ENCODE results near the gene TMEM42. TPM values are rescaled to one million over a fixed set of nuclear protein-coding genes. Genes with fewer than 3 reads are reported as not detected.

The TMEM42 gene
- total RNA-seq, 1 experiment from 2014 or later, result 12.3 TPM

- no peak for DNase-seq
- CTCF ChIA-PET, result no interaction called here
- BruUV-seq (replicated peaks), result no TSS peak
- H3K27ac Mint-ChIP-seq (ENCODE audit: unreplicated experiment), result no peak overlapping the region
- TF ChIP-seq CTCF (IDR thresholded peaks at IDR 0.05; ENCODE audit: unreplicated experiment), result no peak
- intact Hi-C loops (cut with micrococcal nuclease; ENCODE audit: unreplicated experiment), result no loop called here
- no peak overlapping the region for H3K4me3 Mint-ChIP-seq (ENCODE audit: low read depth, unreplicated experiment)
- no peaks in the 10 kb centered on the region for H3K27me3 Mint-ChIP-seq (ENCODE audit: unreplicated experiment)
- H3K9me3 Mint-ChIP-seq (ENCODE audit: low read depth, unreplicated experiment), result no peaks in the 10 kb centered on the region
- H3K36me3 Mint-ChIP-seq (ENCODE audit: insufficient read depth, unreplicated experiment), result no peaks in the 10 kb centered on the region
- H3K4me1 Mint-ChIP-seq (ENCODE audit: low read depth, unreplicated experiment), result no peaks in the 10 kb centered on the region
Observed at GRCh38 chr3:44903751-44904150, 42.0 kb downstream of the TMEM42 start.

GRCh38 chr3:44905446-44906157, 43.9 kb downstream of the TMEM42 start:
- Mint-ChIP-seq H3K27me3 (ENCODE audit: unreplicated experiment) (no peaks in the 10 kb centered on the region), H3K27ac (ENCODE audit: unreplicated experiment) (no peak overlapping the region), H3K36me3 (ENCODE audit: insufficient read depth, unreplicated experiment) (no peaks in the 10 kb centered on the region), H3K4me1 (ENCODE audit: low read depth, unreplicated experiment) (no peaks in the 10 kb centered on the region), H3K4me3 (ENCODE audit: low read depth, unreplicated experiment) (no peak overlapping the region), H3K9me3 (ENCODE audit: low read depth, unreplicated experiment) (no peaks in the 10 kb centered on the region)
- TF ChIP-seq CTCF (IDR thresholded peaks at IDR 0.05; ENCODE audit: unreplicated experiment), result no peak
- CTCF ChIA-PET, result interaction anchor here (0.7 kb wide), 1 partner anchor 349 kb away, joined by 3 read pairs; no protein-coding TSS in a partner anchor
- intact Hi-C loops (cut with micrococcal nuclease; ENCODE audit: unreplicated experiment), result no loop called here
- no TSS peak for BruUV-seq (replicated peaks)
- DNase-seq, result no peak

GRCh38 chr3:44906997-44907396, 45.3 kb downstream of the TMEM42 start:
- CTCF ChIA-PET, result no interaction called here
- DNase-seq, result no peak
- no TSS peak for BruUV-seq (replicated peaks)

GRCh38 chr3:44907612-44908011, 45.9 kb downstream of the TMEM42 start:
- CTCF ChIA-PET, result no interaction called here

More at GRCh38 chr3:44906997-44907396, 45.3 kb downstream of the TMEM42 start:
- H3K4me3 Mint-ChIP-seq (ENCODE audit: low read depth, unreplicated experiment), result no peak overlapping the region
- H3K27ac Mint-ChIP-seq (ENCODE audit: unreplicated experiment), result no peak overlapping the region
- H3K27me3 Mint-ChIP-seq (ENCODE audit: unreplicated experiment), result no peaks in the 10 kb centered on the region
- H3K9me3 Mint-ChIP-seq (ENCODE audit: low read depth, unreplicated experiment), result no peaks in the 10 kb centered on the region
- H3K4me1 Mint-ChIP-seq (ENCODE audit: low read depth, unreplicated experiment), result no peaks in the 10 kb centered on the region
- no peaks in the 10 kb centered on the region for H3K36me3 Mint-ChIP-seq (ENCODE audit: insufficient read depth, unreplicated experiment)
- no peak for TF ChIP-seq CTCF (IDR thresholded peaks at IDR 0.05; ENCODE audit: unreplicated experiment)
- intact Hi-C loops (cut with micrococcal nuclease; ENCODE audit: unreplicated experiment), result no loop called here

More at GRCh38 chr3:44907612-44908011, 45.9 kb downstream of the TMEM42 start:
- no peak for DNase-seq
- no peaks in the 10 kb centered on the region for H3K4me1 Mint-ChIP-seq (ENCODE audit: low read depth, unreplicated experiment)
- no peaks in the 10 kb centered on the region for H3K9me3 Mint-ChIP-seq (ENCODE audit: low read depth, unreplicated experiment)
- no peaks in the 10 kb centered on the region for H3K36me3 Mint-ChIP-seq (ENCODE audit: insufficient read depth, unreplicated experiment)
- intact Hi-C loops (cut with micrococcal nuclease; ENCODE audit: unreplicated experiment), result no loop called here
- no TSS peak for BruUV-seq (replicated peaks)
- TF ChIP-seq CTCF (IDR thresholded peaks at IDR 0.05; ENCODE audit: unreplicated experiment), result no peak
- no peak overlapping the region for H3K4me3 Mint-ChIP-seq (ENCODE audit: low read depth, unreplicated experiment)
- no peaks in the 10 kb centered on the region for H3K27me3 Mint-ChIP-seq (ENCODE audit: unreplicated experiment)
- H3K27ac Mint-ChIP-seq (ENCODE audit: unreplicated experiment), result no peak overlapping the region
